EH (cell line): ENCODE measurements around the gene DLG3.

Source experiments
- DNase-seq: peaks from one replicate; pipeline ENCODE4 v3.0.0-alpha.2; 2015; ENCODE audit warnings: low read depth

The DLG3 gene

DNA sequence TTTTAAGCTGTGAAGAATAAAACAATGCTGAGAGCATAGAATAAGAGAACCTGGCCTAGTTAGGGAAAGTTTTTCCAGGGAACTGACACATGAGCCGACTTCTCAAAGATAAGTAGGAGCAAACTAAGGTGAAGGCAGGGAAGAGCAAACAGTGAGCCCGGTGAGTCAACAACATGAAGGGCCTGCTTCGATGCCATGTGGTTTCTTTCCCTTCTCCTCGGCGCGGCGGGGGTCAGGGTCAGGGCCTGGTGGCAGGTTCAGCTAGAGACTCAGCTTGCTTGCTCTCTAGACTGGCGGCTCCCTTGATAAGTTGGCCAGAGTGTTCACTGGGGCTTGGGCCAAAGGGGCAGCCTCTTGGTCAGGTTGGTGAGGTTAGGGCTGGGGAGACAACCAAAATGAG lies 81.1 kb downstream of the DLG3 start:
- DNase-seq: no peak

DNA sequence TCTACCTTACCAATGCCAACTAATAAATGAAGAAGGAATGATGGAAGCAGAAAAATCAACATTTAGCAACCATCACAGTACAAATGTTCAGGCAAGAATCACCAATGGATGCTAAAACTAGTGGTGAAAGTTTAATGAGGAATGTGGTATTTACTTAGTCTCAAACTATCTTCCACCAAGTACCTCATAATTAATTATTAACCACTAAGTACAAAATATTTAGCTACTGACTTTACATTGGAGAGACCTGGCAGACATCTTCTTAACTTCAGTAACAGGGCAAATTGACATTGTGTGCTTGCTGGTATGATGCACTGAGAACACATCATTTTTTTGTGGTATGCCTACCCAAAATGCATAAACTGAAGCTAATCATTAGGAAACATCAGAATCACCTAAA lies 82.4 kb downstream of the DLG3 start:
- DNase-seq: no peak

DNA sequence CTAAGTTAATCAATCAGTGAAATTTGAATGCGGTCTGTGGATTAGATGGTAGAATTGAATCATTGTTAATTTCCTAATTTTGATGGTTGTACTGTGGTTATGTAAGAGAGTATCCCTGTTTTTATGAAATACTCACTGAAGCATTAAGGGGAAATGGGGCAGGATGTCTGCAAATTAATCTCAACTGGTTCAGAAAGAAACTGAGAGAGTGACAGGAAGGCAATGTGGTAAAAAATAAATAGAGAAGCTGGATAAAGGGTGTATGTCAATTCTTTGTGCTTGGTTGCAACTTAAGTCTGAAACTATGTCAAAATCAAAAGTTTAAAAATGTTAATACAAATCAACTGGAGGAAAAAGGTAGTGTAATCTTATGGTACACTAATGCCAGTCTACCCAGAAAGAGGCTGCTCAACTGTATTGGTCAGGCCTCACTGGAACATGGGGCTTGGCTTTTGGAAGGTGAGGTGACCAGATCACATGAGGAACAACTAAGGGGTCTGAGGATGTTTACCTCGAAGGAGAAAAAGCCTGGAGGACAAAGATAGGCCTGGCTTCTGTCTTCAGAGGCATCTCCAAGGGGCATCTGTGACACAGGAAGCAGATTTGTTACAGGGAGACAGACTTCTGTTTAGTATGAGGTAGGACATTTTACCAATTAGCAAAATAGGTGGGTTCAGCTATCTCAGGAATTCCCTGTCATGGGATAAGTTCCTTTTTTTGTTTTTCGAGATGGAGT lies 83.1 kb downstream of the DLG3 start:
- DNase-seq: no peak

DNA sequence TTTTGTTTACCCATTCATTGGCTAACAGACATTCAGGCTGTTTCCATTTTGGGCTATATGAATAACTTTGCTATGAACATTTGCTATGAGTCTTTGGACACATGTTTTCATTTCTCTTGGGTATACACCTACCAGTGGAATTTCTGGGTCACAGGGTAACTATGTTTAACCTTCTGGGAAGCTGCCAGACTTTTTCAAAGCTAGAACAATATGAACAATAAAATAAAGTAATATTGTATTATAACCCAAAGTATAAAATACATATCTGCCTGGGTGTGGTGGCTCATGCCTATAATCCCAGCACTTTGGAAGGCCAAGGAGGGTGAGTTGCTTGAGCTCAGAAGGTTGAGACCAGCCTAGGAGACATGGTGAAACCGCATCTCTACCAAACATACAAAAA lies 90.6 kb downstream of the DLG3 start:
- no peak for DNase-seq

DNA sequence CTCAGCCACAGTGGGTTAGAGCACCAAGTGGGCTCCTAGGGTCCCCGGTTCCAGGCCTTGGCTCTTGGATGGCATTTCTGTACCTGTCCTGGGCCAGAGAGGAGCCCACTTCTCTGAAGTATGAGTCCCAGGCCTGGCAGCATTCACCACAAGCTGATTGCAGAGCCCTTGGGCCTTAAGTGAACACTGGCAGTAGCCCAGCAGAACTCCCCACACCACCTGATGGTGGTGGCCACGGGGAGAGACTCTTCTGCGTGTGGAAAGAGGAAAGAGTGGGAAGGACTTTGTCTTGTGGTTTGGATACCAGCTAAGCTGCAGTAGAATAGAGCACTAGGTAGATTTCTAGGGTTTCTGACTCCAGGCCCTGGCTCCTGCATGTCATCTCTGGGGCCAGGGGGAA lies 104.8 kb downstream of the DLG3 start:
- DNase-seq: no peak

DNA sequence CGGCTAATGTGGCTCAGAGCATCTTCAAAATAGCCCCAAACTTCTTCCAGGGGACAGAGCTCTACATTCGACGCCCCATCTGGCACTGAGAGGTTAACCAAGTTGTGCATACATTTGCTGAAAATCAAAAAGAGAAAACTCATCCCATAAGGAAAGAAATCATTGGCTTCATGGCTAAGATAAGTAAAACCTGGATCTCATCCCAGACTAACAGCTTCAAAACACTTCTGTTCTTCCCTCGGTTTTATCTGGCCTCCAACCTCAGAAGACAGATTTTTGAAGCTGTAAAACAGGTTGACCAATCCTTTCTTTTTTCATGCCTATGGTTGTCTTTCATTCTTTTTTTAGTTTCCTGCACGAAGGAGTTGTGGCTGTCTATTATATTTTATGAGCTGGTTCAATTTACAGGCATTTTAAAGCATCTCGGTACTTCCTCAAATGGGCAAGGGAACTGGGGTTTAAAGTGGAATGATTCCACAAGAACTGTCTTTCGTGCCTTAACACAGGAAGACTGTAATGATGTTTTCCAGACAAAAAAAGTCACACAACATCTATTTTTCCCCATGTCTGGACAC lies 107.6 kb downstream of the DLG3 start:
- DNase-seq: peak; percentile 2

DNA sequence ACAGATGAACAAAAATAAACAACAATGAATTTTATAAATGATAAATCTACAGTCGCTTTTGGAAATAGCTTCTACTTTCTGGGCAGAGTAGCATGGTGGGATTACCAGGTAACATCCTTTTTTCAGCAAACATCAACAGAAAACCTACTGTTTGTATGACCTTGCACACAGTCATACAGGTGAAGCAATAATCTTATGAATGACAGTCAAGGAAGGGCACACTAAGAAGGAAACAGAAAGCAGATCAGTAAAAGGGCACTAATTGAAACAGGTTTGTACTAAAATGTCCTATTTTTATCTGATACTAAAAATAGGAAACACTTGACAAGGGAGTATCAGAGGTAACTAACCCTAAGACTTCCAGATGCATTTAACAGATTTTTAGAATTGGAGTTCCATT lies 108.9 kb downstream of the DLG3 start:
- DNase-seq: no peak

DNA sequence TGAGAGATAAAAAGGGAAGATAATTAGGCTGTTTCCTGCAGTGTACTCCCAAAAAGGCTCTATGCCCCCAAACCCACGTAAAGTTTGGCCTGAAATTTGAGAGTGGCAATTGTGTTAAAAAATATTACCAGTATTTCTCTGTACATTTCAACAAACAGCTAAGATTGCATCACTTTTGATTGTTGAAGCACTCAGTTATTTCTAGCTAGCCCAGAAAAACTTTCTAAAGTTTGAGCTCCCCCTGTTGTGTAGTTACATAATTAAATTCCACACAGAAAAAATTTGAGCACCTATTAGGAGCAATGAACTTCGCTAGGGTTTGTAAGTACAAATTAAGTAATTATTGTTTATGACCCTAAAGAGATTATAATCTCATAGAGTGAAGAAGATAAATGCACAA lies 109.4 kb downstream of the DLG3 start:
- DNase-seq: peak; percentile 42

DNA sequence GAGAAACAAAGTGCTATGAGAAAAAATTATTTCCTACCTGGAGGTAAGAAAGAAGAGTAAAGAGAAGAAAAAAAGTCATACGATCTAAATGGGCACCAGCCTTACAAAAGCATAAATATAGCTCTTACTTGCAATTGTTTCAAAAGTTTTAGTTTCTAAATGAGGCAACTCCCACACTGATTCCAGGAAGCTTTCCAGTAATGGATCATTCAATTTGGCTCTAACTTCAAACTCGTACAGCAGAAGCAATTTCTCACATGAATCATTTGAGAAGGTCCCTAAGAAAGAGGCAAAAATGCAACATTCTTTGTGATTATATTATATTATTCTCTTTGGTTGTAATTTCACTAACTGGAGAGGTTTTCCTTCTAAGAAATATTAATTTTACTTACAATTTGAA lies 109.9 kb downstream of the DLG3 start:
- no peak for DNase-seq

DNA sequence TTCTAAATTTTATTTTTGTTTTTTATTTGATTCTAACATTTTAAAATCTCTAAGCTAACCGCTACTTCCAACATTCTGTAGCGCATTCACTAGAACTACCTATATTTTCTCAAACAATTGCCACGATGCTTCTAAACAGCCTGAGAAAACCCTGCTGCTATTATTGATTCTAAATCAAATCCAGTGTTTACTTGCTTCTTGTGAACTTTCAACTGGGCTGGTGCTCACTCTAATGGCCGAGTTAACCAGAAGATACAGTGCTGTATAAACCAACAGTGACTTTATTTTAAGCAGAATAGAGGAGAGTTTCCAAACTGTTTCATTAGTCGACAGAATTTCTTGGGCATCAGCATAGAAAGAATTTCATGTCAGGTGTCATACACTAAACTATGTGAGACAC lies 110.3 kb downstream of the DLG3 start:
- no peak for DNase-seq
